ENCODE results near the gene PHC2. TPM values are rescaled to one million over a fixed set of nuclear protein-coding genes. Genes with fewer than 3 reads are reported as not detected.

PHC2 gene
- polyA plus RNA-seq, 3 donors from 2014 or later: 16.1 to 28.7 (median 27.4) TPM

DNA sequence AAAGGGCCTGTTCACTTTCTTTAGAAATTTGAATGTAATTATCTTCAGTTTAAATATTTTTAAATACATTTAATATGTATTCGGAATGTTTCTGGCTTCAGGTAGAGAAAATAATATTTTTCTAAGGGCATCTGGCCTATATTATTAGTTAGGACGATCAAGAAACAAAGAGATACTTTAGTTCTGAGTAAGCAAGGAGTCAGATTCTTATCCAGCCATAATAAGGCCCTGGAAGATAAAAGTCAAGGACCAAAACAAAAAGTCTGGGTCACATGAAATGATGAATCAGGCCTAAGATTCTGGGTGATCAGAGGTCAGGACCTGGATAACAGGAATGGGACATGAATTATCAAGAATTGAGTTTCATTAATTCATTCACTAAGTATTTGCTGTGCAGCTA, 6.3 kb downstream of the PHC2 start:
- DNase-seq: no peak
- no peaks in the 10 kb centered on the region for H3K4me1 Mint-ChIP-seq
- no peak overlapping the region for H3K4me3 Mint-ChIP-seq
- H3K36me3 Mint-ChIP-seq: no peaks in the 10 kb centered on the region
- H3K27ac Mint-ChIP-seq: no peak overlapping the region
- peaks cover 0 to 2% (median 0%) of the 10 kb centered on the region in 6 donors for H3K9me3 Mint-ChIP-seq
- peaks cover 0 to 15% (median 2%) of the 10 kb centered on the region in 3 donors for H3K27me3 Mint-ChIP-seq (ENCODE audit: low read depth in 3 of 3)

DNA sequence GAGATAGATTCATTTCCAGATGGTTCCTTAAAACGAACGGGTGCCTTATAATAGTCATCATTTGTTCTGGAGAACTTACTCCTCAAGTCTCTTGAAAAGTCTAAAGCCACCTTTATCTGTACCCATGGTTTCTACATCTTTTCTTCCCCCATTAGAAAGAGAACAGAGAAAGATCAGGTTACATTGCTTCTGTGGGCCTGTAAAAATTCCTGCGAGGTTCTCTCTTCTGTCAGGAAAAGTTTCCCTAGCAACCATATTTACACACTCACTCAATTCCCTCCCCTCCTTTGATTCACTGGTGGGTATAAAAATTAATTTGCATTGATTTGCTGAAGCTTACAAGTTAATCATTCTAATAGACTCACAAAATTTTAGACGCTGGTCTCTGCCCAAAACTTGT, 6.7 kb downstream of the PHC2 start:
- H3K27ac Mint-ChIP-seq: no peak overlapping the region
- H3K4me1 Mint-ChIP-seq: no peaks in the 10 kb centered on the region
- H3K27me3 Mint-ChIP-seq (ENCODE audit: low read depth in 3 of 3): peaks cover 0 to 15% (median 2%) of the 10 kb centered on the region in 3 donors
- no peak overlapping the region for H3K4me3 Mint-ChIP-seq
- no peaks in the 10 kb centered on the region for H3K36me3 Mint-ChIP-seq
- H3K9me3 Mint-ChIP-seq: peaks cover 0 to 2% (median 0%) of the 10 kb centered on the region in 6 donors
- DNase-seq: no peak

DNA sequence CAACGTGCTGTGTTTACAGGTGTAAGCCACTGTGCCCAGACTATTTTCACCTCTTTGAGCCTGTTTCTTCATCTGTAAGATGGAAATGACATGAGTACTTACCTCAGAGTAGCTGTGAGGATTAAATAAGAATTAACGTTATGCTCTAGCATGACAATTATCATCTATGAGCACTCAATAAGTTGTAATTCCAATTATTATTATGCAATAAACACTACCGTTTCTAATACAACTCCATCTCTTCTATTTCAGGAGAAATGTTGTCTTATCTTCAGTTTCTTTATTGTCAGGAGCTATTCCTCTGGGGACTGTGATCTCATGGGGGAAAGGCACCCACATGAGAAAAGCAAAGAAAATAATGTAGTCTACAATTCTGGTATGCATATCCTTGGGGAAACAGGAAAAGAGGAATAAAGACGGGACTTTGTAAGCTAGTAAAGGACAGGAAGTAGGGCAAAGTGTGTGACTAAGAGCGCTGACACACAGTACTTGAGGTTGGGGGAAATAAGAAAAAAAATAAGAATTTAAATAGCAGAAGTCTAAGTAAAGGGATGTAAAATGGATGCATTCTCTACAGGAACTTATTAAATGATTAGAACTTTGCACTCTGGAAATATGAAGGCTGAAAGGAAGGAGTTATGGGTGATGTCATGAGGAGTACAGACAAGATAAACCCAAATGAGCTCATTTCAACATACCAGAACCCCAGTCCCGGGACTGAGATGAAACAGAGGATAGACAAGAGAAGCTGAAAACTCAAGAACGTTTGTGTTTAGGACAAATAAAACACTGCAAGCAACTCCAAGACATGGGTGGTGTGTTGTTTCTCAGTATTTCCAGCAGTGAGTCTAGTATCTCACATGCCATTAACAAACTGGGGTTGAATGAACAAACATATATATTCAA, 9.8 kb downstream of the PHC2 start:
- no peak for DNase-seq
- Mint-ChIP-seq H3K36me3 (no peaks in the 10 kb centered on the region), H3K4me1 (no peaks in the 10 kb centered on the region), H3K27me3 (ENCODE audit: low read depth in 3 of 3) (peaks cover 0 to 16% (median 5%) of the 10 kb centered on the region in 3 donors), H3K27ac (no peak overlapping the region), H3K4me3 (no peak overlapping the region), H3K9me3 (peaks cover 0 to 7% (median 3%) of the 10 kb centered on the region in 6 donors)

DNA sequence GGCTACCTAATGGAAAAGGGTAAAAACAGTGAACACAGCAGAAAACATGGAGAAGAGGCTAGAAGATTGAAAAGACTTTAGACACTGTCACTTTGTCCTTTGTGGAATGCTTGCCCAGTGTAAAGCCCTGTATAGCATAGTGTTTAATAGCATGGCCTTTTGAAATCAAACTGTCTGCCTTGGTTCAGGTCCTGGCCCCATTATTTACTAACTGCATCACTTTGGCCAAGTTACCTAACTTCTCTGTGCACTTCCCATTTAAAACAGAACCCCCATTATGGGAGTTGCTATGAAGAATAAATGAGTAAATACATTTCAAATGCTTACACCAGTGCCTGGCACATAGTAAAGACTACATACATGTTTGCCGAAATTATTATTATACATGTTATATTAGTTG, 12.1 kb downstream of the PHC2 start:
- Mint-ChIP-seq H3K4me3 (no peak overlapping the region), H3K4me1 (no peaks in the 10 kb centered on the region), H3K36me3 (peaks cover 4 to 11% (median 4%) of the 10 kb centered on the region in 3 donors), H3K27ac (no peak overlapping the region), H3K27me3 (ENCODE audit: low read depth in 3 of 3) (peaks cover 5 to 16% (median 13%) of the 10 kb centered on the region in 3 donors), H3K9me3 (peaks cover 5 to 20% (median 12%) of the 10 kb centered on the region in 6 donors)
- DNase-seq: no peak

DNA sequence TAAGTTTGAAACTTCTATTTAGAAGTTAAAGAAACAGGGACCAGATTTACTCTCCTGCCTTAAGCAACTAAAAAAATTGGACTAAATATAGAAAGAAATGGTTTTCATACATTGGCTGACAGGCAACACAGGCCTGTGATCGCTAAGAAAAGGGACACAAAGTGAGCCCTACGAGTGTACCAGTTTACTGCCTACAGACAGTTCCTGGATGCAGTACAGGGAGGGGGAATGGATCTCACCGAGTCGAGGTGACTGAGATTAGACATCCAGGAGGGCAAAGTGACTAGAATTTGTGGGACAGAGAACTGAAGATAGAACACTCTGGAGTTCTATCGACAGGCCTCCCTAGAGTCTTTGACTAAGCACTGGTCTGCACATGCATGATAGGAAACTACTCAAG, 16.0 kb downstream of the PHC2 start:
- Mint-ChIP-seq H3K4me1 (no peaks in the 10 kb centered on the region), H3K27ac (no peak overlapping the region), H3K27me3 (ENCODE audit: low read depth in 3 of 3) (peaks cover 7 to 14% (median 9%) of the 10 kb centered on the region in 3 donors), H3K36me3 (peaks cover 4 to 11% (median 4%) of the 10 kb centered on the region in 3 donors), H3K4me3 (no peak overlapping the region), H3K9me3 (peaks cover 5 to 20% (median 12%) of the 10 kb centered on the region in 6 donors)
- DNase-seq: no peak

DNA sequence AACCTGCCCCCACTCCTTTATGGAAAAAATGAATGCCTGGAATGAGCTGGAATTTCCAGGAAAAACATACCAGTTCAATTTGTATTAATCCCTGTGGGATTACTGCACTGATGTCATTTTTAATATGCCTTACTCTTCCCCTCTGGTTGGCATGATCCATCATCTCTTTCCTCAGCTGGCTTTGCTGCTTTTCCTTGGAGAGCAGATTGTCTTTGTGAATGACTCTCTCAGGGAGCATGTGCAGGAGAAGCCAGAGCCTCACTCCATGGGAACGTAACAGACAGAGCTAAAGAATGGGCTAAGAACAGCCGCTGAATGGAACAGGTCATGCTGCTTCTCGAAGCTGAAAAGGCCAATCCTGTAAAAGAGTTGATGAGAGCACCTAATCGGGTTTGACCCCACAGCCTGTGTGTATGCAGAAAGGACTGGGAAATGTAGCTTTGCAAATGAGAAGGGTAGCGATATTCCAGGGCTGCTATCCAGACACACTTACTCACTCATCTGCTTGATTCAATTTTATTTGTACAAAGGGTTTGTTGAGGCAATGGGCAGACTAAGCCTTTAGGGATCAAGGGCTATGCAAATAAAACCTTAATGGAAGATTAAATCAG, 20.7 kb downstream of the PHC2 start:
- H3K27me3 Mint-ChIP-seq (ENCODE audit: low read depth in 3 of 3): peaks cover 4 to 10% (median 9%) of the 10 kb centered on the region in 3 donors
- H3K4me1 Mint-ChIP-seq: no peaks in the 10 kb centered on the region
- H3K27ac Mint-ChIP-seq: no peak overlapping the region
- no peak for DNase-seq
- H3K9me3 Mint-ChIP-seq: peaks cover 0 to 6% (median 2%) of the 10 kb centered on the region in 6 donors
- peaks cover 0 to 2% (median 0%) of the 10 kb centered on the region in 3 donors for H3K36me3 Mint-ChIP-seq
- H3K4me3 Mint-ChIP-seq: no peak overlapping the region

DNA sequence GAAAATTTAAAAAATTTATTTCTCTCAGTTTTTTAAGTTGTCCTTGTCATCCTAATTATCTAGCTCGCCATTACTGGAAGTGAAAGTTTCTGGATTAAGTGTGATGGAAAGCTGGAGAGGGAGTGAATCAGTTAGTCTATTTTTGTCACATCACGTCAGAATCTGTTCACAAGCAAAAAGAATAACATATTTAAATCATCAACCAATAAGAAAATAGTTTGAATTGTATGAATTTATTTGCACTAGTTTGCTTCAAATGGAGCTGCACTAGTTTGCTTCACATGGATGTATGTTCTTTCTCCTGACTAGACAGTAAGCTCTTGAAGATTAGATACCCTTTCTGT, 22.8 kb downstream of the PHC2 start:
- no peak overlapping the region for H3K27ac Mint-ChIP-seq

DNA sequence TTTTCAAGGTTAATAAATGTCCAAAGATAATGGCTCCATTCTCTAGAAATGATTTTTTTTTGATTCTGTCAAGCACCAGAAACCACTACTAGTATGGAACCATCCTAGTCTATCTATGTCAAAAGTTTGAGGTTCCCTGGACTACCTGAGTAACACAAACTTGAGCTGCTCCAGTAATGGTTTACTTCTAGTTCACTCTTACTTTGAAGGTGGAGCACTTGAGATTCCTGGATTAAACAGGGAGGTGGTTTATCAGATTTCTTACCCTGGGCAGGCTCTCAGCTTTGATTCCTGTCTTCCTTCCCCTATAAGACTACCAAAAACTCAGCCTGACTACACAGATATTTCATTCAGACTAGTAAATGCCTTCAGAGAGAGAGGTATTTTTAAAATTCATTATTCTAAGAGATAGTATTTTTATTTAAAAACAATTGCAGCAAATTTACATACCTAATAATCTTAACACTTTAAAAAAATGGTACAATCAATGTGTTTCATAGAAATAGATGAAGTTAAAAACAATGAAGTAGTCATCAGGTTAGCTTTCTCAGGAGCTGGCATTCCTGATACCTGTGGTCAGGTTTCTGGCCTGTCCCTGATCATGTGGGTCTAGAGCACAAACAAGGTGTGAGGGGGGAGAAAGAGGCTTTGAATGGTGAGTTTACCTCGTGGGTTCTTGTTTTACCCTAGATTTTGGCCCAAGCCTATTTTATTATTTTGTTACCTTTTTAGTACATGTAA, 23.4 kb downstream of the PHC2 start:
- Mint-ChIP-seq H3K4me1 (no peaks in the 10 kb centered on the region), H3K27me3 (ENCODE audit: low read depth in 3 of 3) (peaks cover 2 to 9% (median 7%) of the 10 kb centered on the region in 3 donors), H3K9me3 (no peaks in the 10 kb centered on the region), H3K36me3 (no peaks in the 10 kb centered on the region), H3K4me3 (no peak overlapping the region), H3K27ac (no peak overlapping the region)
- no peak for DNase-seq

More for the DNA sequence above, 22.8 kb downstream of the PHC2 start:
- no peak for DNase-seq
- Mint-ChIP-seq H3K36me3 (no peaks in the 10 kb centered on the region), H3K4me3 (no peak overlapping the region), H3K4me1 (no peaks in the 10 kb centered on the region), H3K9me3 (no peaks in the 10 kb centered on the region), H3K27me3 (ENCODE audit: low read depth in 3 of 3) (peaks cover 2 to 9% (median 7%) of the 10 kb centered on the region in 3 donors)

DNA sequence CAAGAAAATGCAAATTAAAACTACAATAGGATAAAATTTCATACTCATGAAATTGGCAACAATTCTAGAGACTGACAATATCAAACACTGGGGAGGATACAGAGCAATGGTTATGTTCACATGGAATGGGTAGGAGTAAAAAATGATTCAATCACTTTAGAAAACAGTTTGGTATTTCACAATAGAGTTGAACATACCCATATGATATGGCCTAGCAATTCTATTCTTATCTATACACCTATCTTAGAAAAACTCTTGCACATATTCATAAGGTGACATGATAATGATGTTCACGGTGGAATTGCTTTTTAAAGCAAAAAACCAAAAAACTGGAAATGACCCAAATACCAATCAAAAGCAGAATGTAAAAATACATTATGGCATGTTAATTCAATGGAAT, 28.7 kb downstream of the PHC2 start:
- Mint-ChIP-seq H3K27ac (no peak overlapping the region), H3K36me3 (no peaks in the 10 kb centered on the region), H3K9me3 (no peaks in the 10 kb centered on the region), H3K4me3 (no peak overlapping the region), H3K27me3 (ENCODE audit: low read depth in 3 of 3) (peaks cover 0 to 12% (median 4%) of the 10 kb centered on the region in 3 donors), H3K4me1 (no peaks in the 10 kb centered on the region)
- DNase-seq: no peak

DNA sequence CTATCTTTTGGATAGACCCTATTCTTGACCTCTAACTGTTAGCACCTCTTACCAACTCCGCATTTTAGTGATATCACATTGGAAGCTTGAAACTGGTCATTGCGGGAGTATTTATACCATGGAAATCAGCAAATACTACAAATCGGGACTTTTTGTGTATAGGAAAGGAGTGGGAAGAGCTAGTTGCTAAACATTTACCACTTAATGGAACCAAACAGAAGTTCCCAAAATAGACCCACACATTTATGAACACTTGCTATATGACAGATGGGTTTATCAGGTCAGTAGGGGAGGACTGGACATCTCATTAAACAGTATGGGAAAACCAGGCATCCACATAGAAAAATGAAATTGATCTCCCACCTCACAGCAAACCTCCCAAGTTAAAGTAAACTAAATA, 29.4 kb downstream of the PHC2 start:
- Mint-ChIP-seq H3K27ac (no peak overlapping the region), H3K4me1 (peaks cover 0 to 4% of the 10 kb centered on the region in 2 donors), H3K9me3 (no peaks in the 10 kb centered on the region), H3K4me3 (no peak overlapping the region), H3K27me3 (ENCODE audit: low read depth in 3 of 3) (peaks cover 0 to 12% (median 2%) of the 10 kb centered on the region in 3 donors), H3K36me3 (no peaks in the 10 kb centered on the region)
- no peak for DNase-seq

DNA sequence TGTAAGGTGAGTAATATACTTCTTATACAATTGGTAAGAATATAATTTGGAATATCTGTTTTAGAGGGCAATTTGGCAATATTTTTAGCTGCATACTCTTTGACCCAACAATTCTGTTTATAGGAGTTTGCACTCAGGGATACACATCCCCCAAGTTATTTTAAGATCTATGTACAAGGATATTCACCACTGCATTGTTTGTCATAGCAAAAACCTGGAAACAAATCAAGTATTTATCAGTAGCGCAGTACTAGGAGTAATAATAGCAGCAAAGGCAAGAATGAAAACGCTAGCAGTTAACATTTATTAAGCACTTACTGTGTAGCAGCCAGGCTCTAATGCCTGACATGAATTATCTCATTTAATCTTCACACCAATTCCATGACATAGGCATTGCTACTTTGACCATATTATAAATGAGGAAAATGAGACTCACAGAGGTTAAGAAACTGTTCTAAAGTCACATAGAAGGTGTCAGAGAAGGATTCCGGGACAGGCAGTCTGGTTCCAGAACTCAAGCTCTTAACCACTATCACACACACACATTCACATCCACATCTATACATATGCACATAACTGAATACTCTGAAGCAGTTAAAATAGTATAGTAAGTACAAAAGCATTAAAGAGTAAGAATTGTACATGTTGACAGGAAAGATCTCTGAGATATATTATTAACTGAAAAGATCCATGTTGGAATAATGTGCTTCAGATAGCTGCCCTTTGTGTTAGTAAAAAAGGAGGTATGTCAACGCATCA, 30.6 kb downstream of the PHC2 start:
- Mint-ChIP-seq H3K4me1 (peaks cover 0 to 4% of the 10 kb centered on the region in 2 donors), H3K4me3 (no peak overlapping the region), H3K27me3 (ENCODE audit: low read depth in 3 of 3) (peaks cover 0 to 8% (median under 1%) of the 10 kb centered on the region in 3 donors), H3K9me3 (no peaks in the 10 kb centered on the region), H3K27ac (no peak overlapping the region), H3K36me3 (no peaks in the 10 kb centered on the region)
- no peak for DNase-seq

DNA sequence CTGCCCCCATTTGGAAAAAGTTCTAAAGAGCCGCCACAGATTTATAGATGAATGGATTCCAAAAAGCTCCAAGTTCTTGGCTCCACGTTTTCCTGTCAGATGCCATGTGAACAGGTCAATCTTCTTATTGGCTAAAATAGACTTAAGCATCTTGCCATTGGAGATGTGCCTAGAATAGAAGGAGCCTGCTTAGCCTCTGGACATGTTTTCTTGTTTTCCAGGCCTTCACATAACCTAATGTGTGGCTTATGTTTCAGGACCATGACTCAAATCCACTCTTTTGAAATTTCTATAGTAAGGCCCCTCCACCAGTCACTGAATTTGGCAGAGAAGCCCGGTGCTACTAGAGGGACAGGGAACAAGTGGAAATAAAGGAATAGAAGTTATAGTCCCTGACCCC, 31.5 kb downstream of the PHC2 start:
- H3K9me3 Mint-ChIP-seq: no peaks in the 10 kb centered on the region
- peaks cover 0 to 5% (median 0%) of the 10 kb centered on the region in 3 donors for H3K27me3 Mint-ChIP-seq (ENCODE audit: low read depth in 3 of 3)
- DNase-seq: no peak

DNA sequence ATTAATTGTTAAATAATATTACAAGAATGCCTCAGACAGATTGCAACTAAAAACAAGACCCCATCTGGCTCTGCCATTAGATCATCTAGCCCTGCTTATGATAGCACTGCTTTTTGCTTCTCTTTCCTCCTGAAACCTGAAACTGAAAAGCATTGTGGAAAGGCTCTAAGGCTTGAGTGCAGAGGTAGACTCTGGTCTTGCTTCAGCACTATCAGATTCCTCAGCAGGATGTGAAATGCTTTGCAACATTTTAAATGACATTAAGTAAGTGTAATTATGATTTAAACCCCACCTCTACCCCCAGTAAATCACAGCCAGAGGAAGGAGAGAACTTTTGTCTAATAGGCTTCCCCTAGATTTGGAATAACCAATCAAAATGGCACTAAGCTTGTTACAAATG, 32.9 kb downstream of the PHC2 start:
- Mint-ChIP-seq H3K9me3 (no peaks in the 10 kb centered on the region), H3K4me1 (peaks cover 0 to 4% of the 10 kb centered on the region in 2 donors), H3K27me3 (ENCODE audit: low read depth in 3 of 3) (peaks cover 0 to 7% (median 0%) of the 10 kb centered on the region in 3 donors), H3K4me3 (no peak overlapping the region), H3K27ac (no peak overlapping the region), H3K36me3 (no peaks in the 10 kb centered on the region)
- no peak for DNase-seq

More for the DNA sequence above, 31.5 kb downstream of the PHC2 start:
- Mint-ChIP-seq H3K36me3 (no peaks in the 10 kb centered on the region), H3K27ac (no peak overlapping the region), H3K4me1 (peaks cover 0 to 4% of the 10 kb centered on the region in 2 donors), H3K4me3 (no peak overlapping the region)

Measured in immature natural killer cell (primary cell).